ENCODE measurements around the gene SLC16A1.
A peak's percentile ranks its signal among the peaks of the same experiment; 100 is the strongest.
"Not testable (repeated sequence)": the region's sequence is repeated elsewhere in the genome, so short reads cannot be mapped to it uniquely, and the experiment has no call there.

Gene SLC16A1

GRCh38 chr1:112955773-112956543 is at the start of gene SLC16A1:
Gene SLC16A1, minus strand, starts transcription at chr1:112956196. Its CDS starts 26,888 bp downstream, at chr1:112929308.
- H3K4me1 ChIP-seq (ENCODE audit: control insufficient read depth in 5 of 5, insufficient read depth in 5 of 5, low read length in 5 of 5): peaks cover 2 to 41% (median 33%) of the 10 kb centered on the region in 5 donors
- peak within 1 kb of the TSS; percentile 84 to 97 (median 92) for H3K9ac ChIP-seq (ENCODE audit: low read length in 5 of 5)
- H3K27me3 ChIP-seq (ENCODE audit: control insufficient read depth in 5 of 5, insufficient read depth in 4 of 5, low read length in 5 of 5): no peaks in the 10 kb centered on the region
- peak within 1 kb of the TSS; percentile 89 for H3K27ac ChIP-seq (ENCODE audit: low read depth, low read length)
- H3K9me3 ChIP-seq (ENCODE audit: control insufficient read depth in 5 of 5, low read length in 5 of 5): no peaks in the 10 kb centered on the region
- peak within 1 kb of the TSS; percentile 84 to 91 (median 88) for H3K4me3 ChIP-seq (ENCODE audit: low read depth in 1 of 5, low read length in 5 of 5)
- H3K36me3 ChIP-seq (ENCODE audit: control insufficient read depth in 5 of 5, insufficient read depth in 5 of 5, low read length in 5 of 5): peaks cover 0 to 6% (median 3%) of the 10 kb centered on the region in 5 donors

DNA sequence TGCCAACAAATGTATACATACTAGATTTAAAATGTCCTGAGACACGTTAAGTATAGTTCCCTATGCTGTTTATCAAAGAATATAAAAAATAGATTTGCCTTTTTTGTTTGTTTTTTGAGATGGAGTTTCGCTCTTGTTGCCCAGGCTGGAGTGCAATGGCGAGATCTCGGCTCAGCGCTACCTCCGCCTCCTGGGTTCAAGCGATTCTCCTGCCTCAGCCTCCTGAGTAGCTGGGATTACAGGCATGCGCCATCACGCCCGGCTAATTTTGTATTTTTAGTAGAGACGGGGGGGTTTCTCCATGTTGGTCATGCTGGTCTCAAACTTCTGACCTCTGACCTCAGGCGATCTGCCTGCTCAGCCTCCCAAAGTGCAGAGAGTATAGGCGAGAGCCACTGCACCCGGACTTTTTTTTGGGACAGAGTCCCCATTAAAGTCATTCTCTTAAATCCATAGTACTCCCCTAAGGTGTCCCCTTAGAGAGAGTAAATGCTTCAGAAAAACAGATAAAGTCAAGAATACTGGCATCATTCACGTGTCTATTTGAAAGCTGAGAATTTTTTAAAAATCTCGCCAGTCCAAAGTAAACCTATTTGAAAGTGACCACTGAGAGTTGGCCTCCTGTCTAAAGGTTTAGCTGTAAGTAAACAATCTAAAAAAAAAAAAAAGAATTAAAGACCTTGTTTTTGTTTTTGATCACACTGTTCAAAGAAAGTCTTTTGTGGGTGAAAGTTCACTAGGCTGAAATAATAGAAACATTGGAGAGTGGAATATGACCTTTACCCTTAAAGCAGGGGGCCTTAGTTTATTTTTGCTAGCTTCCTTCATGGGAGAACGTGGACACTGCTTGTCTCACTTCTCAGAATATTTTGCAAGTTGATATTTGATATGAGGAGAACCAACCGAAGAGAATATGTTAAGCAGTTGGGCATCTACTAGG is 48.0 kb upstream of the SLC16A1 start:
- Histone ChIP-seq H3K36me3 (ENCODE audit: control insufficient read depth in 5 of 5, insufficient read depth in 5 of 5, low read length in 5 of 5) (peaks cover 0 to 5% (median 3%) of the 10 kb centered on the region in 5 donors), H3K4me1 (ENCODE audit: control insufficient read depth in 5 of 5, insufficient read depth in 5 of 5, low read length in 5 of 5) (peaks cover 0 to 12% (median 4%) of the 10 kb centered on the region in 5 donors), H3K27me3 (ENCODE audit: control insufficient read depth in 5 of 5, insufficient read depth in 4 of 5, low read length in 5 of 5) (no peaks in the 10 kb centered on the region), H3K9me3 (ENCODE audit: control insufficient read depth in 5 of 5, low read length in 5 of 5) (no peaks in the 10 kb centered on the region), H3K9ac (ENCODE audit: low read length in 5 of 5) (no peak overlapping the region), H3K4me3 (ENCODE audit: low read depth in 1 of 5, low read length in 5 of 5) (no peak overlapping the region), H3K27ac (ENCODE audit: low read depth, low read length) (no peak overlapping the region)

GRCh38 chr1:113002297-113002696 is 46.3 kb upstream of the SLC16A1 start:
- H3K4me3 ChIP-seq (ENCODE audit: low read depth in 1 of 5, low read length in 5 of 5): no peak overlapping the region
- no peaks in the 10 kb centered on the region for H3K9me3 ChIP-seq (ENCODE audit: control insufficient read depth in 5 of 5, low read length in 5 of 5)
- peaks cover 0 to 29% (median 17%) of the 10 kb centered on the region in 5 donors for H3K4me1 ChIP-seq (ENCODE audit: control insufficient read depth in 5 of 5, insufficient read depth in 5 of 5, low read length in 5 of 5)
- H3K9ac ChIP-seq (ENCODE audit: low read length in 5 of 5): no peak overlapping the region
- peaks cover 0 to 4% (median 2%) of the 10 kb centered on the region in 5 donors for H3K36me3 ChIP-seq (ENCODE audit: control insufficient read depth in 5 of 5, insufficient read depth in 5 of 5, low read length in 5 of 5)
- no peaks in the 10 kb centered on the region for H3K27me3 ChIP-seq (ENCODE audit: control insufficient read depth in 5 of 5, insufficient read depth in 4 of 5, low read length in 5 of 5)
- H3K27ac ChIP-seq (ENCODE audit: low read depth, low read length): no peak overlapping the region

DNA sequence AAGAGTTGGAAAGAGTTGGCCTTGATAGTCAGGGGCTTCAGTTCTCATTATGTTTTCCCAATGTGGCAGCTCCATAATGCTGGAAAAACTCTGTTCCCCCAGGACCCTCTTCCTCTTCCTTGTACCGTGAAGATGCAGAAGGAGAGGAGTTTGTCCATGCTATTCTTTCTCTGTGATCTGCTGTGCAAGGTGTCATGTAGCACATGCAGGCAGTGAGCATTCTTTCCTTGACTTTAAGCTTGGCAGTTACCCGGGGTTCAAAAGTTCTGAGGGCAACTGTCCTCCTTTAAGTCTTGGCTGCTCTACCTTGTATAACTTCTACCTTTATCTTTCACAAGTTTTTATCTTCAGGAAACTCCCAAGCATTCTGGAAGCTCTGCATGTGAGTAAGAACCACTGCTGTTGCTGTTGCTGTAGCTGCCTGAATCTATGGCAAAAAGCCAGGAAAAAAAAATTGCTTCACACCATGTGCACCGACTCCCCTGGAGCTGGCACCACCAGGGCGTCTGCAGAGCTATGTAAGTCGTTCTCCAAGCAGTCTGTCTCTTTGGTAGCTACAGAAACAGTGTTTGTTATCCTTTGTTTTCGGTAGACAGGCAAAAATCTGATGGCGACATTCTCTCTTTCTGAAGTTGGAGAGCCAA is 42.7 kb upstream of the SLC16A1 start:
- Histone ChIP-seq H3K27ac (ENCODE audit: low read depth, low read length) (peak overlapping the region; percentile 65), H3K4me1 (ENCODE audit: control insufficient read depth in 5 of 5, insufficient read depth in 5 of 5, low read length in 5 of 5) (peaks cover 0 to 26% (median 21%) of the 10 kb centered on the region in 5 donors), H3K9ac (ENCODE audit: low read length in 5 of 5) (no peak overlapping the region), H3K9me3 (ENCODE audit: control insufficient read depth in 5 of 5, low read length in 5 of 5) (no peaks in the 10 kb centered on the region), H3K36me3 (ENCODE audit: control insufficient read depth in 5 of 5, insufficient read depth in 5 of 5, low read length in 5 of 5) (peaks cover 0 to 4% (median 2%) of the 10 kb centered on the region in 5 donors), H3K4me3 (ENCODE audit: low read depth in 1 of 5, low read length in 5 of 5) (no peak overlapping the region), H3K27me3 (ENCODE audit: control insufficient read depth in 5 of 5, insufficient read depth in 4 of 5, low read length in 5 of 5) (no peaks in the 10 kb centered on the region)

GRCh38 chr1:112997781-112998180 is 41.8 kb upstream of the SLC16A1 start:
- Histone ChIP-seq H3K4me1 (ENCODE audit: control insufficient read depth in 5 of 5, insufficient read depth in 5 of 5, low read length in 5 of 5) (peaks cover 0 to 26% (median 21%) of the 10 kb centered on the region in 5 donors), H3K36me3 (ENCODE audit: control insufficient read depth in 5 of 5, insufficient read depth in 5 of 5, low read length in 5 of 5) (peaks cover 0 to 4% (median 2%) of the 10 kb centered on the region in 5 donors), H3K9me3 (ENCODE audit: control insufficient read depth in 5 of 5, low read length in 5 of 5) (no peaks in the 10 kb centered on the region), H3K9ac (ENCODE audit: low read length in 5 of 5) (no peak overlapping the region), H3K27me3 (ENCODE audit: control insufficient read depth in 5 of 5, insufficient read depth in 4 of 5, low read length in 5 of 5) (no peaks in the 10 kb centered on the region), H3K27ac (ENCODE audit: low read depth, low read length) (peak overlapping the region; percentile 45), H3K4me3 (ENCODE audit: low read depth in 1 of 5, low read length in 5 of 5) (no peak overlapping the region)

DNA sequence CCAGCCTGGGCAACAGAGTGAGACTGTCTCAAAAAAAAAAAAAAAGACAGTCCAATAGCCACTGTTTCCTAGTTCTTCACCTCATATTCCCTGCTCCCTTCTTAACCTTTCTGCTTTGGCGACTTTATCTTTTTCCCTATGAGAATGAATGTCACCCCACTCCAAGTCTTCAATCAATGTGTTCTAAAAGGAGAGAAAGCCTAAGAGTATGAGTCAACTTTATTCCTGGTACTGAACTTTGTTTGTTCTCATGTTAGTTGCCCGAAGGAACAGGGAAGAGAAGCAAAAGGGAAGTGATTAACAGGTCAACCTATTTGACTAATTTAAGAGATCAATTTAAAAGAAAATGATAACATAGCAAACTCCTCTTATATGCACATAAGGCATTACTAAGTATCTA is 39.9 kb upstream of the SLC16A1 start:
- Histone ChIP-seq H3K9me3 (ENCODE audit: control insufficient read depth in 5 of 5, low read length in 5 of 5) (no peaks in the 10 kb centered on the region), H3K27me3 (ENCODE audit: control insufficient read depth in 5 of 5, insufficient read depth in 4 of 5, low read length in 5 of 5) (no peaks in the 10 kb centered on the region), H3K4me1 (ENCODE audit: control insufficient read depth in 5 of 5, insufficient read depth in 5 of 5, low read length in 5 of 5) (peaks cover 0 to 26% (median 21%) of the 10 kb centered on the region in 5 donors), H3K4me3 (ENCODE audit: low read depth in 1 of 5, low read length in 5 of 5) (no peak overlapping the region), H3K36me3 (ENCODE audit: control insufficient read depth in 5 of 5, insufficient read depth in 5 of 5, low read length in 5 of 5) (peaks cover 0 to 4% (median 2%) of the 10 kb centered on the region in 5 donors), H3K27ac (ENCODE audit: low read depth, low read length) (no peak overlapping the region), H3K9ac (ENCODE audit: low read length in 5 of 5) (no peak overlapping the region)

DNA sequence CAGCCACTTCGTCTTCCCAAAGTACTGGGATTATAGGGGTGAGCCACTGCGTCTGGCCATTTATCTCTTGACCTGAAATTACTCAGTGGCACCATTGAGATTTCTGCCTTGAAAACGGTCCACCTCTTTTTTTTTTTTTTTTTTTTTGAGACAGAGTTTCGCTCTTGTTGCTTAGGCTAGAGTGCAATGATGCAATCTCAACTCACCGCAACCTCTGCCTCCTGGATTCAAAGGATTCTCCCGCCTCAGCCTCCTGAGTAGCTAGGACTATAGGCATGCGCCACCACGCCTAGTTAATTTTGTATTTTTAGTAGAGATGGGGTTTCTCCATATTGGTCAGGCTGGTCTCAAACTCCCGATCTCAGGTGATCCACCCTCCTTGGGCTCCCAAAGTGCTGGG is 39.0 kb upstream of the SLC16A1 start:
- H3K4me1 ChIP-seq (ENCODE audit: control insufficient read depth in 5 of 5, insufficient read depth in 5 of 5, low read length in 5 of 5): peaks cover 0 to 26% (median 21%) of the 10 kb centered on the region in 5 donors
- not testable (repeated sequence) for H3K36me3 ChIP-seq (ENCODE audit: control insufficient read depth in 5 of 5, insufficient read depth in 5 of 5, low read length in 5 of 5); H3K9ac ChIP-seq (ENCODE audit: low read length in 5 of 5); H3K4me3 ChIP-seq (ENCODE audit: low read depth in 1 of 5, low read length in 5 of 5); H3K27ac ChIP-seq (ENCODE audit: low read depth, low read length); H3K27me3 ChIP-seq (ENCODE audit: control insufficient read depth in 5 of 5, insufficient read depth in 4 of 5, low read length in 5 of 5); H3K9me3 ChIP-seq (ENCODE audit: control insufficient read depth in 5 of 5, low read length in 5 of 5)

DNA sequence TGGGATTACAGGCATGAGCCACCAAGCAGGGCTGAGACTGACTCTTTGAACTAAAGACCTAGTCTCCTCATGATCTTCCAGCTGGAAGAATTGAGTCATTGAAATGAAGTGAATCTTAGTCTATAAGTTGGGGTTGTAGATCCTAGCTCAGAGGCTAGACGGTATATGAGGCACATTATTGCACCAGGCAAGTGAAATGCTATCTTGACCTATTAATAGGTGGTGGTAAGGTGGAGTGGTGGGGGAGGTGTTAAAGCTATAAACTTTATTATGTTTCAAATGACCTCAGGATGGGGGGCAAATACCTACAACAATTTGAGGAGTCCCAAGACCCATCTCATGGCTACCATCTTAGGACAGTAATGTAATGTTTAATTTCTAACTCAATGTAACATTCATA is 36.8 kb upstream of the SLC16A1 start:
- H3K9ac ChIP-seq (ENCODE audit: low read length in 5 of 5): no peak overlapping the region
- no peaks in the 10 kb centered on the region for H3K9me3 ChIP-seq (ENCODE audit: control insufficient read depth in 5 of 5, low read length in 5 of 5)
- H3K36me3 ChIP-seq (ENCODE audit: control insufficient read depth in 5 of 5, insufficient read depth in 5 of 5, low read length in 5 of 5): peaks cover 0 to 4% (median 0%) of the 10 kb centered on the region in 5 donors
- H3K4me3 ChIP-seq (ENCODE audit: low read depth in 1 of 5, low read length in 5 of 5): no peak overlapping the region
- H3K27ac ChIP-seq (ENCODE audit: low read depth, low read length): no peak overlapping the region
- H3K27me3 ChIP-seq (ENCODE audit: control insufficient read depth in 5 of 5, insufficient read depth in 4 of 5, low read length in 5 of 5): no peaks in the 10 kb centered on the region
- H3K4me1 ChIP-seq (ENCODE audit: control insufficient read depth in 5 of 5, insufficient read depth in 5 of 5, low read length in 5 of 5): peaks cover 0 to 12% (median 6%) of the 10 kb centered on the region in 5 donors

DNA sequence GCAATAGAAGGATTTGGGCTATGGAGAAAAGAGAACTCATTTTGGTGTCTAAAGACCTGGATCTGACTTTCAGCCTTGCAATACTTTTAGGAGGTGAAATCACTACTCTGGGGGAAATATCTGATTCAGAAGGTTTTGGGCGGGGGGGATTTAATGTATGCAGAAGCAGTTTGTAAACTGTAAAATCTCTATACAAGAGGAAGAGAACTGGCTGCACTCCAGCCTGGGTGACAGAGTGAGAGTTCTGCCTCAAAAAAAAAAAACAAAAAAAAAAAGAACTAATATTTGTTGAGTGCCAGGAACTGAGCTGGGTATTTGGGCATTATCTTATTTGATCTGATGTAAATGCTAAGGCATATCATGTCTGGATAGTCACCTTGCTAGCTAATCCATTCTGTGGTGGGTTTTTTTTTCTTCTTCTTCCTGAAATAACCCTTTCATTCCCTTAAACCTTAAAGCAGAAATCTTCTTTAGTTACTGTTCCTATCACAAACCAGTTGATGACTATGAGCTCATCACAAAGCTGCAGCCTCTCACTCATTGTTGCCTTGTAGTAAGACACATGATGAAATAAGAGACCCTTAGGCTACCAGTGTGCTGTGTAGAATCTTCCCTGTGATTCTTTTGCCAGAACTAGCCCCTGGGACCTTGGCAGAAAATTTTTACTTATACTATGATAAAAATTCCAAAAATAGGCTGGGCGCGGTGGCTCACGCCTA is 35.6 kb upstream of the SLC16A1 start:
- Histone ChIP-seq H3K27ac (ENCODE audit: low read depth, low read length) (no peak overlapping the region), H3K4me1 (ENCODE audit: control insufficient read depth in 5 of 5, insufficient read depth in 5 of 5, low read length in 5 of 5) (peaks cover 0 to 8% (median 4%) of the 10 kb centered on the region in 5 donors), H3K9ac (ENCODE audit: low read length in 5 of 5) (no peak overlapping the region), H3K27me3 (ENCODE audit: control insufficient read depth in 5 of 5, insufficient read depth in 4 of 5, low read length in 5 of 5) (no peaks in the 10 kb centered on the region), H3K36me3 (ENCODE audit: control insufficient read depth in 5 of 5, insufficient read depth in 5 of 5, low read length in 5 of 5) (no peaks in the 10 kb centered on the region), H3K9me3 (ENCODE audit: control insufficient read depth in 5 of 5, low read length in 5 of 5) (no peaks in the 10 kb centered on the region), H3K4me3 (ENCODE audit: low read depth in 1 of 5, low read length in 5 of 5) (no peak overlapping the region)
